HEK293 (cell line): ENCODE measurements around the gene ORM2.

Experiments
- CTCF ChIA-PET: fragments of 350-600 bp; formaldehyde crosslinking; extraction: SDS; loops from one replicate; lab custom pipeline; 2021; ENCODE audit warnings: antibody characterized with exemption; lab: Yijun Ruan, JAX
- POLR2A ChIA-PET: fragments of 300-600 bp; formaldehyde crosslinking; extraction: SDS; loops from one replicate; lab custom pipeline; 2020; ENCODE audit warnings: antibody characterized with exemption, inconsistent platforms; lab: Yijun Ruan, JAX
- H3K27ac ChIP-seq: fragments of 200-500 bp; sonication (Bioruptor generic); 2 replicates; pipeline ENCODE4 v1.5.1; 2014; ENCODE audit warnings: low read depth, low read length, control low read depth, inconsistent platforms; ENCODE audit errors: extremely low read depth
- H3K36me3 ChIP-seq, 2 experiments: fragments of 200-500 bp in 1 of 2; sonication (Bioruptor generic) in 1 of 2; 1 replicate in 1 of 2; 2 replicates in 1 of 2; pipeline ENCODE4 v1.5.1; 2014 to 2017; ENCODE audit warnings: inconsistent platforms in 2 of 2, low read length in 2 of 2; ENCODE audit not compliant: control insufficient read depth in 2 of 2, insufficient read depth in 1 of 2
- H3K4me1 ChIP-seq: fragments of 200-500 bp; sonication (Bioruptor generic); 2 replicates; pipeline ENCODE4 v1.5.1; 2014; ENCODE audit warnings: mild to moderate bottlenecking, low read length, inconsistent platforms; ENCODE audit not compliant: control insufficient read depth, insufficient read depth
- H3K4me3 ChIP-seq: 2 replicates; pipeline ENCODE4 v1.5.1; 2011; ENCODE audit warnings: low read depth, mild to moderate bottlenecking, control low read depth, low read length, moderate library complexity
- H3K9me3 ChIP-seq: fragments of 200-500 bp; sonication (Bioruptor generic); 2 replicates; pipeline ENCODE4 v1.5.1; 2014; ENCODE audit warnings: low read depth, low read length, inconsistent platforms; ENCODE audit not compliant: control insufficient read depth, insufficient read depth
- REPIN1 ChIP-seq: fragments of 450-650 bp; formaldehyde crosslinking; IDR thresholded peaks from 2 replicates; pipeline ENCODE4 v1.5.1; 2017; ENCODE audit warnings: missing biosample characterization, missing genetic modification characterization, low read depth
- ZNF121 ChIP-seq: fragments of 450-650 bp; formaldehyde crosslinking; IDR thresholded peaks from 2 replicates; pipeline ENCODE4 v1.5.1; 2016; ENCODE audit warnings: missing biosample characterization, missing genetic modification characterization
- ZNF18 ChIP-seq: fragments of 450-650 bp; formaldehyde crosslinking; IDR thresholded peaks from 2 replicates; pipeline ENCODE4 v1.5.1; 2016; ENCODE audit warnings: missing biosample characterization, missing genetic modification characterization
- ZNF19 ChIP-seq: fragments of 450-650 bp; formaldehyde crosslinking; IDR thresholded peaks from 2 replicates; pipeline ENCODE4; 2016; ENCODE audit warnings: missing biosample characterization, missing genetic modification characterization, low read depth
- ZNF521 ChIP-seq: fragments of 450-650 bp; formaldehyde crosslinking; IDR thresholded peaks from 2 replicates; pipeline ENCODE4 v1.5.1; 2017; ENCODE audit warnings: missing biosample characterization, mild to moderate bottlenecking, missing genetic modification characterization
- ZNF560 ChIP-seq: fragments of 450-650 bp; formaldehyde crosslinking; IDR thresholded peaks from 2 replicates; pipeline ENCODE4 v1.5.1; 2017; ENCODE audit warnings: missing biosample characterization, missing genetic modification characterization, borderline replicate concordance
- ZNF626 ChIP-seq: fragments of 450-650 bp; sonication (Bioruptor Pico); formaldehyde crosslinking; IDR thresholded peaks from 2 replicates; pipeline ENCODE4 v1.5.1; 2018; ENCODE audit warnings: missing biosample characterization, missing genetic modification characterization, inconsistent platforms
- ZNF830 ChIP-seq: fragments of 450-650 bp; IDR thresholded peaks from 2 replicates; pipeline ENCODE4 v1.5.0; 2018; ENCODE audit warnings: missing biosample characterization, missing genetic modification characterization, low read depth, mild to moderate bottlenecking, moderate library complexity
- TF ChIP-seq, protein P1 (sequence below): fragments of 450-650 bp; formaldehyde crosslinking; IDR thresholded peaks from 2 replicates; pipeline ENCODE4 v1.5.1; 2016; ENCODE audit warnings: missing biosample characterization, missing genetic modification characterization
- TF ChIP-seq, protein P2 (sequence below): fragments of 450-650 bp; formaldehyde crosslinking; optimal IDR thresholded peaks from 2 replicates; pipeline ENCODE3; 2016; ENCODE audit warnings: missing biosample characterization, mild to moderate bottlenecking, missing genetic modification characterization

The ORM2 gene

GRCh38 chr9:114378883-114379282 is 49.2 kb downstream of the ORM2 start:
- CTCF ChIA-PET = interaction anchor here (1.2 kb wide), 1 partner anchor 39 kb away, joined by 3 read pairs; no protein-coding TSS in a partner anchor
- H3K36me3 ChIP-seq = no peaks in the 10 kb centered on the region
- H3K4me1 ChIP-seq = no peaks in the 10 kb centered on the region
- H3K27ac ChIP-seq = no peak overlapping the region
- TF ChIP-seq ZNF19 (tag by site-specific recombination) (no peak), ZNF626 (tag by site-specific recombination) (no peak), ZNF521 (tag by site-specific recombination) (no peak), ZNF560 (no peak), ZNF18 (tag by site-specific recombination) (no peak), ZNF121 (tag by site-specific recombination) (no peak), REPIN1 (tag by site-specific recombination) (no peak), ZNF830 (no peak)
- TF ChIP-seq, protein P1, sequence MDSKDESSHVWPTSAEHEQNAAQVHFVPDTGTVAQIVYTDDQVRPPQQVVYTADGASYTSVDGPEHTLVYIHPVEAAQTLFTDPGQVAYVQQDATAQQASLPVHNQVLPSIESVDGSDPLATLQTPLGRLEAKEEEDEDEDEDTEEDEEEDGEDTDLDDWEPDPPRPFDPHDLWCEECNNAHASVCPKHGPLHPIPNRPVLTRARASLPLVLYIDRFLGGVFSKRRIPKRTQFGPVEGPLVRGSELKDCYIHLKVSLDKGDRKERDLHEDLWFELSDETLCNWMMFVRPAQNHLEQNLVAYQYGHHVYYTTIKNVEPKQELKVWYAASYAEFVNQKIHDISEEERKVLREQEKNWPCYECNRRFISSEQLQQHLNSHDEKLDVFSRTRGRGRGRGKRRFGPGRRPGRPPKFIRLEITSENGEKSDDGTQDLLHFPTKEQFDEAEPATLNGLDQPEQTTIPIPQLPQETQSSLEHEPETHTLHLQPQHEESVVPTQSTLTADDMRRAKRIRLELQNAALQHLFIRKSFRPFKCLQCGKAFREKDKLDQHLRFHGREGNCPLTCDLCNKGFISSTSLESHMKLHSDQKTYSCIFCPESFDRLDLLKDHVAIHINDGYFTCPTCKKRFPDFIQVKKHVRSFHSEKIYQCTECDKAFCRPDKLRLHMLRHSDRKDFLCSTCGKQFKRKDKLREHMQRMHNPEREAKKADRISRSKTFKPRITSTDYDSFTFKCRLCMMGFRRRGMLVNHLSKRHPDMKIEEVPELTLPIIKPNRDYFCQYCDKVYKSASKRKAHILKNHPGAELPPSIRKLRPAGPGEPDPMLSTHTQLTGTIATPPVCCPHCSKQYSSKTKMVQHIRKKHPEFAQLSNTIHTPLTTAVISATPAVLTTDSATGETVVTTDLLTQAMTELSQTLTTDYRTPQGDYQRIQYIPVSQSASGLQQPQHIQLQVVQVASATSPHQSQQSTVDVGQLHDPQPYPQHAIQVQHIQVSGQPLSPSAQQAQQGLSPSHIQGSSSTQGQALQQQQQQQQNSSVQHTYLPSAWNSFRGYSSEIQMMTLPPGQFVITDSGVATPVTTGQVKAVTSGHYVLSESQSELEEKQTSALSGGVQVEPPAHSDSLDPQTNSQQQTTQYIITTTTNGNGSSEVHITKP = no peak
- TF ChIP-seq, protein P2, sequence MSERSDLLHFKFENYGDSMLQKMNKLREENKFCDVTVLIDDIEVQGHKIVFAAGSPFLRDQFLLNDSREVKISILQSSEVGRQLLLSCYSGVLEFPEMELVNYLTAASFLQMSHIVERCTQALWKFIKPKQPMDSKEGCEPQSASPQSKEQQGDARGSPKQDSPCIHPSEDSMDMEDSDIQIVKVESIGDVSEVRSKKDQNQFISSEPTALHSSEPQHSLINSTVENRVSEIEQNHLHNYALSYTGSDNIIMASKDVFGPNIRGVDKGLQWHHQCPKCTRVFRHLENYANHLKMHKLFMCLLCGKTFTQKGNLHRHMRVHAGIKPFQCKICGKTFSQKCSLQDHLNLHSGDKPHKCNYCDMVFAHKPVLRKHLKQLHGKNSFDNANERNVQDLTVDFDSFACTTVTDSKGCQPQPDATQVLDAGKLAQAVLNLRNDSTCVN (tag by site-specific recombination) = no peak
- TF ChIP-seq, all 188 proteins: peak for 0
- Histone ChIP-seq H3K4me3 (no peak overlapping the region), H3K9me3 (no peaks in the 10 kb centered on the region)
- POLR2A ChIA-PET = no interaction called here
